Measurements from ENCODE around the gene PSMB11. TPM values are rescaled to one million over a fixed set of nuclear protein-coding genes. Genes with fewer than 3 reads are reported as not detected.
"Not testable (repeated sequence)": the region's sequence is repeated elsewhere in the genome, so short reads cannot be mapped to it uniquely, and the experiment has no call there.

The PSMB11 gene
- total RNA-seq, 1 donor from 2014 or later: not detected

GRCh38 chr14:23002592-23002991 is 39.4 kb upstream of the PSMB11 start:
- intact Hi-C loops (cut with micrococcal nuclease): no loop called here
- Mint-ChIP-seq H3K36me3 (ENCODE audit: low read depth) (peaks cover 13% of the 10 kb centered on the region), H3K4me3 (no peak overlapping the region), H3K27me3 (no peaks in the 10 kb centered on the region), H3K9me3 (no peaks in the 10 kb centered on the region), H3K27ac (no peak overlapping the region), H3K4me1 (peaks cover 23% of the 10 kb centered on the region)
- ATAC-seq (ENCODE audit: low read depth) (no peak), DNase-seq (no peak)
- TF ChIP-seq CTCF (IDR thresholded peaks at IDR 0.05): no peak
- ChIA-PET CTCF (interaction anchor here (0.8 kb wide), 1 partner anchor 16 kb away, joined by 4 read pairs; no protein-coding TSS in a partner anchor), POLR2A (interaction anchor here (0.6 to 1.2 kb wide), 2 partner anchors 12 to 73 kb away, joined by 3 to 4 read pairs; no protein-coding TSS in a partner anchor)

- intact Hi-C loops (cut with micrococcal nuclease); H3K27me3 Mint-ChIP-seq; H3K9me3 Mint-ChIP-seq; DNase-seq; ATAC-seq (ENCODE audit: low read depth); POLR2A ChIA-PET; CTCF ChIA-PET; H3K27ac Mint-ChIP-seq; H3K4me3 Mint-ChIP-seq: not testable (repeated sequence)
- peaks cover 34% of the 10 kb centered on the region for H3K4me1 Mint-ChIP-seq
- H3K36me3 Mint-ChIP-seq (ENCODE audit: low read depth): peaks cover 13% of the 10 kb centered on the region
Measured at GRCh38 chr14:23004274-23004673, 37.7 kb upstream of the PSMB11 start.

GRCh38 chr14:23005451-23006187 is 36.4 kb upstream of the PSMB11 start:
- TF ChIP-seq CTCF (IDR thresholded peaks at IDR 0.05): no peak
- Mint-ChIP-seq H3K27ac (peak overlapping the region; percentile 97), H3K4me1 (peaks cover 44% of the 10 kb centered on the region), H3K36me3 (ENCODE audit: low read depth) (peaks cover 11% of the 10 kb centered on the region), H3K9me3 (no peaks in the 10 kb centered on the region), H3K27me3 (no peaks in the 10 kb centered on the region), H3K4me3 (peak overlapping the region; percentile 94)
- intact Hi-C loops (cut with micrococcal nuclease): loop anchor here (2.0 to 5.0 kb wide), 5 partner anchors 23 to 545 kb away; partner anchors contain the start of genes AJUBA, DAD1, PPP1R3E and ZFHX2
- ATAC-seq (ENCODE audit: low read depth) (no peak), DNase-seq (no peak)
- POLR2A ChIA-PET: interaction anchor here (0.6 to 3.5 kb wide), 15 partner anchors 10 to 436 kb away, joined by 3 to 25 read pairs (median 11); partner anchors contain the start of genes ACIN1, AJUBA, C14orf119 and DAD1
- CTCF ChIA-PET: interaction anchor here (0.5 to 3.8 kb wide), 7 partner anchors 10 to 87 kb away, joined by 3 to 48 read pairs (median 9); partner anchors contain the start of gene CDH24

GRCh38 chr14:23006188-23006534 is 35.9 kb upstream of the PSMB11 start:
- POLR2A ChIA-PET: interaction anchor here (0.6 to 3.5 kb wide), 25 partner anchors 9 to 548 kb away, joined by 3 to 25 read pairs (median 8); partner anchors contain the start of genes ACIN1, AJUBA, C14orf119 and CDH24
- intact Hi-C loops (cut with micrococcal nuclease): loop anchor here (2.0 to 5.0 kb wide), 5 partner anchors 23 to 545 kb away; partner anchors contain the start of genes AJUBA, DAD1, PPP1R3E and ZFHX2
- no peak for ATAC-seq (ENCODE audit: low read depth)
- H3K4me1 Mint-ChIP-seq: peaks cover 45% of the 10 kb centered on the region
- no peaks in the 10 kb centered on the region for H3K9me3 Mint-ChIP-seq
- H3K27ac Mint-ChIP-seq: peak overlapping the region; percentile 97
- CTCF ChIA-PET: interaction anchor here (0.5 to 3.8 kb wide), 13 partner anchors 11 to 88 kb away, joined by 3 to 48 read pairs (median 3); partner anchors contain the start of genes AJUBA, CDH24 and RBM23
- H3K36me3 Mint-ChIP-seq (ENCODE audit: low read depth): peaks cover 11% of the 10 kb centered on the region
- no peak for DNase-seq
- peak overlapping the region; percentile 94 for H3K4me3 Mint-ChIP-seq
- H3K27me3 Mint-ChIP-seq: no peaks in the 10 kb centered on the region
- TF ChIP-seq CTCF (IDR thresholded peaks at IDR 0.05): no peak

GRCh38 chr14:23006544-23007419 is 35.2 kb upstream of the PSMB11 start:
- ChIA-PET CTCF (interaction anchor here (0.6 to 3.8 kb wide), 17 partner anchors 12 to 87 kb away, joined by 3 to 48 read pairs (median 3); partner anchors contain the start of genes AJUBA, CDH24, PRMT5 and RBM23), POLR2A (interaction anchor here (0.5 to 3.5 kb wide), 38 partner anchors 8 to 547 kb away, joined by 3 to 25 read pairs (median 5); partner anchors contain the start of genes ACIN1, AJUBA, C14orf119 and CDH24)
- DNase-seq (peak; percentile 90), ATAC-seq (ENCODE audit: low read depth) (peak; percentile 92)
- intact Hi-C loops (cut with micrococcal nuclease): loop anchor here (1.0 to 5.0 kb wide), 10 partner anchors 24 to 780 kb away; partner anchors contain the start of genes ACIN1, AJUBA, C14orf119 and CDH24
- H3K27me3 Mint-ChIP-seq: no peaks in the 10 kb centered on the region
- TF ChIP-seq CTCF (IDR thresholded peaks at IDR 0.05): no peak
- H3K36me3 Mint-ChIP-seq (ENCODE audit: low read depth): peaks cover 11% of the 10 kb centered on the region
- H3K27ac Mint-ChIP-seq: peak overlapping the region; percentile 97
- H3K4me3 Mint-ChIP-seq: peak overlapping the region; percentile 94
- peaks cover 47% of the 10 kb centered on the region for H3K4me1 Mint-ChIP-seq
- H3K9me3 Mint-ChIP-seq: no peaks in the 10 kb centered on the region
